AG04450 (cell line): Measurements from ENCODE around the gene STIM2. TPM values are rescaled to one million over a fixed set of nuclear protein-coding genes. Genes with fewer than 3 reads are reported as not detected.
"Not testable (repeated sequence)": the region's sequence is repeated elsewhere in the genome, so short reads cannot be mapped to it uniquely, and the experiment has no call there.

Experiments
- CTCF ChIA-PET: fragments of 300-600, 350-600 bp; formaldehyde crosslinking; extraction: SDS; loops from one replicate; lab custom pipeline; 2022; ENCODE audit warnings: antibody characterized with exemption, inconsistent platforms; lab: Charles Lee
- POLR2A ChIA-PET: fragments of 350-600 bp; formaldehyde crosslinking; extraction: SDS; loops from one replicate; lab custom pipeline; 2021; ENCODE audit warnings: antibody characterized with exemption, inconsistent platforms; lab: Yijun Ruan, JAX
- DNase-seq: peaks from one replicate; pipeline ENCODE4 v3.0.0-alpha.2; 2011; ENCODE audit warnings: low read depth, low spot score
- H3K27ac ChIP-seq: one replicate; pipeline ENCODE4 v1.5.1; 2012; ENCODE audit warnings: low read depth, low read length, control low read depth
- H3K27me3 ChIP-seq: one replicate; pipeline ENCODE4 v1.6.0; 2012; ENCODE audit warnings: low read length; ENCODE audit not compliant: control insufficient read depth, insufficient read depth
- H3K4me3 ChIP-seq: 2 replicates; pipeline ENCODE4 v1.5.1; 2011; ENCODE audit warnings: mild to moderate bottlenecking, low read depth, low read length, control low read depth
- H3K9me3 ChIP-seq: 2 replicates; pipeline ENCODE4 v1.5.1; 2012; ENCODE audit warnings: low read length; ENCODE audit not compliant: control insufficient read depth, insufficient read depth
- polyA plus RNA-seq: library from polyadenylated mRNA; depleted of rRNA; stranded (reverse); fragments of >200 nt; gene quantifications from 2 replicates; pipeline ENCODE4 v1.2.3, GENCODE V29; 2011
- TF ChIP-seq, protein P1 (sequence below): IDR thresholded peaks from 2 replicates; pipeline ENCODE4 v1.5.1; 2011; ENCODE audit warnings: low read depth, low read length, control low read depth, inconsistent platforms

STIM2 gene
- polyA plus RNA-seq, 1 experiment, result 26.8 TPM

DNA sequence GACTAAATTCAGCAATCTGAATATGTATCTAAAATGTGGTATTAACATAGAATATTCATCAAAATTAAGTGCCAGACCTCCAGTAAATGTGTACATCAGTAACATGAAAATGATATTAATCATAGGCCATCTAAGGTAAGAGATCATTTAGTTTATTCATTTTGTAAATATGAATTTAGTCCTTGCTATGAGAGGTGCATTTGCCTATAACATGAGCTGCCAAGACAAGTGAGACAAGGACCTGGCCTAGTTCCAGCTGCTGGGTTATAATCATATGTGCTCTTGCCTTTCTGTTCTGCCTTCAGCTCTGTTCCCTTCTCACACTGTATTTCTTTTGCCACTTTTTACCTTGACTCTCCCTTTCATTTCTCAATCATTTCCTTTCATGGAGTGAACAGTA lies 160.0 kb downstream of the STIM2 start:
- Histone ChIP-seq H3K27ac (no peak overlapping the region), H3K9me3 (no peaks in the 10 kb centered on the region), H3K4me3 (no peak overlapping the region), H3K27me3 (no peaks in the 10 kb centered on the region)
- DNase-seq, result no peak
- CTCF ChIA-PET, result interaction anchor here (2.4 kb wide), 1 partner anchor 28 kb away, joined by 7 read pairs; no protein-coding TSS in a partner anchor
- POLR2A ChIA-PET, result no interaction called here
- TF ChIP-seq, protein P1, sequence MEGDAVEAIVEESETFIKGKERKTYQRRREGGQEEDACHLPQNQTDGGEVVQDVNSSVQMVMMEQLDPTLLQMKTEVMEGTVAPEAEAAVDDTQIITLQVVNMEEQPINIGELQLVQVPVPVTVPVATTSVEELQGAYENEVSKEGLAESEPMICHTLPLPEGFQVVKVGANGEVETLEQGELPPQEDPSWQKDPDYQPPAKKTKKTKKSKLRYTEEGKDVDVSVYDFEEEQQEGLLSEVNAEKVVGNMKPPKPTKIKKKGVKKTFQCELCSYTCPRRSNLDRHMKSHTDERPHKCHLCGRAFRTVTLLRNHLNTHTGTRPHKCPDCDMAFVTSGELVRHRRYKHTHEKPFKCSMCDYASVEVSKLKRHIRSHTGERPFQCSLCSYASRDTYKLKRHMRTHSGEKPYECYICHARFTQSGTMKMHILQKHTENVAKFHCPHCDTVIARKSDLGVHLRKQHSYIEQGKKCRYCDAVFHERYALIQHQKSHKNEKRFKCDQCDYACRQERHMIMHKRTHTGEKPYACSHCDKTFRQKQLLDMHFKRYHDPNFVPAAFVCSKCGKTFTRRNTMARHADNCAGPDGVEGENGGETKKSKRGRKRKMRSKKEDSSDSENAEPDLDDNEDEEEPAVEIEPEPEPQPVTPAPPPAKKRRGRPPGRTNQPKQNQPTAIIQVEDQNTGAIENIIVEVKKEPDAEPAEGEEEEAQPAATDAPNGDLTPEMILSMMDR, result no peak

DNA sequence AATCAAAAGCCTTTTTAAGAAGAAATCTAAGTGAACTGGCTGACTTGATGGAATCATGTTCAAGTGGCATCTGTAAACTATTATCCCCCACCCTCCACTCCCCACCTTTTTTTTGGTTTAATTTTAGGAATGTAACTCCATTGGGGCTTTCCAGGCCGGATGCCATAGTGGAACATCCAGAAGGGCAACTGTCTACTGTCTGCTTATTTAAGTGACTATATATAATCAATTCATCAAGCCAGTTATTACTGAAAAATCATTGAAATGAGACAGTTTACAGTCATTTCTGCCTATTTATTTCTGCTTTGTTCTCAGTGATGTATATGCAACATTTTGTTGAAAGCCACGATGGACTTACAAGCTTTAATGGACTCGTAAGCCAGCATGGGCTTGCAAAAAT lies 162.3 kb downstream of the STIM2 start:
- Histone ChIP-seq H3K27me3 (no peaks in the 10 kb centered on the region), H3K27ac (no peak overlapping the region), H3K4me3 (no peak overlapping the region), H3K9me3 (no peaks in the 10 kb centered on the region)
- TF ChIP-seq, protein P1, result no peak
- DNase-seq, result no peak
- CTCF ChIA-PET, result interaction anchor here (0.6 kb wide), 1 partner anchor 25 kb away, joined by 4 read pairs; no protein-coding TSS in a partner anchor
- POLR2A ChIA-PET, result no interaction called here

DNA sequence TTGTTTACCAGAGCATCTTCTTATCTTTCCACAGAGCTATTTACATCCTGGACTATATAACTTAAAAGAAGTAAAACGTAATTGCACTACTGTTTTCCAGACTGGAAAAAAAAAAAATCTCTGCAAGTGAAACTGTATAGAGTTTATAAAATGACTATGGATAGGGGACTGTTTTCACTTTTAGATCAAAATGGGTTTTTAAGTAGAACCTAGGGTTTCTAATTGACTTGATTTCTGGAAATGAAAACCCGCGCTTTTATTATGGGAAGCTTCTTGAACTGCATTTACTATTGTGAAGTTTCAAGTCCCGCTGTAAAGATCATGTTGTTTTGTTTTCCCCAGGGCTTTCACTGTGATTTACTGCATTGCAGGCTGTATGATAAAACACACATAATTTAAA lies 162.7 kb downstream of the STIM2 start:
- POLR2A ChIA-PET, result no interaction called here
- CTCF ChIA-PET, result interaction anchor here (0.6 to 1.1 kb wide), 2 partner anchors 25 to 1034 kb away, joined by 3 to 4 read pairs; no protein-coding TSS in a partner anchor

DNA sequence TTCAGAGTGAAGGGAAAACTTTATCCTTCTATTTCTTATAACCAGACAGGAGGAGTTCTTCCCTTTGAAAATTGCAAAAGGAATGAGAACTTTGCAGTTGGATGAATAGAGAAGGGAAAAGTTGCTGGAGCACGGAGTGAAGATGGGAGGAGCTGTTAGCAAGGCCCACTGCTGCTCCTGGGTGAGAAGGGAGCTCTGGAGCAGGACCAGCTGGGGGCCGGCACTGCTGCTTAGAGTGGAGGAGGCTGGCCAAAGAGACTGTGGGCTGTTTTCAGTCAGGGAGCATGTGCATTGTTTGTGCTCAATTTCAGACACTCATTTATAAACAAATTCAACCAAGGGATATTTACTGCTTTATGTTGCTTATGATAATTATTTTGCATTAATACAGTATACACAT lies 164.2 kb downstream of the STIM2 start:
- Histone ChIP-seq H3K27me3 (no peaks in the 10 kb centered on the region), H3K27ac (no peak overlapping the region), H3K9me3 (no peaks in the 10 kb centered on the region), H3K4me3 (no peak overlapping the region)
- TF ChIP-seq, protein P1, result no peak
- ChIA-PET CTCF (interaction anchor here (0.8 to 1.1 kb wide), 2 partner anchors 23 to 1036 kb away, joined by 3 to 4 read pairs; no protein-coding TSS in a partner anchor), POLR2A (no interaction called here)
- no peak for DNase-seq

More for the DNA sequence above, 162.7 kb downstream of the STIM2 start:
- Histone ChIP-seq H3K9me3 (no peaks in the 10 kb centered on the region), H3K4me3 (no peak overlapping the region), H3K27ac (no peak overlapping the region), H3K27me3 (no peaks in the 10 kb centered on the region)
- TF ChIP-seq, protein P1, result no peak
- DNase-seq, result no peak

DNA sequence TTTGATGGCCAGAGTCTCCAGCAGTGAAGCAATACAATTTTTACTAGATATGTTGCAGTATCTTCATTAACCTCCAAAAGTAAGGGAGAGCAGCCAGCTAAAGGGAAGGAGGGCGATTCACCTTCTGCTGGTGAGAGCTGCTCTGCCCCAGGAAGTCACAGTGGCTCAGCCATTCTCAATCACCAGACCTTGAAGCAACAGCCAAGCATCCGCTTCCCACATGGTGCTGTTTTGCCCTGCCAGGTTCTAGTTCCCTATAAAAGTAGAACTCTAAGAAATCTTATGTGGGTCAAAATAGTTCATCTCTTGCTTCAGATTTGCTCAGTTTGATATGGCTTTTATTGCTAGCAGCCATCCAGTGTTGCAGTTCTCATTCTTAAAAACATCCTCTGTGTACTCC lies 166.8 kb downstream of the STIM2 start:
- POLR2A ChIA-PET, result no interaction called here
- H3K4me3 ChIP-seq, result no peak overlapping the region
- CTCF ChIA-PET, result no interaction called here
- no peak overlapping the region for H3K27ac ChIP-seq
- H3K27me3 ChIP-seq, result no peaks in the 10 kb centered on the region
- no peaks in the 10 kb centered on the region for H3K9me3 ChIP-seq
- DNase-seq, result no peak
- TF ChIP-seq, protein P1, result no peak

DNA sequence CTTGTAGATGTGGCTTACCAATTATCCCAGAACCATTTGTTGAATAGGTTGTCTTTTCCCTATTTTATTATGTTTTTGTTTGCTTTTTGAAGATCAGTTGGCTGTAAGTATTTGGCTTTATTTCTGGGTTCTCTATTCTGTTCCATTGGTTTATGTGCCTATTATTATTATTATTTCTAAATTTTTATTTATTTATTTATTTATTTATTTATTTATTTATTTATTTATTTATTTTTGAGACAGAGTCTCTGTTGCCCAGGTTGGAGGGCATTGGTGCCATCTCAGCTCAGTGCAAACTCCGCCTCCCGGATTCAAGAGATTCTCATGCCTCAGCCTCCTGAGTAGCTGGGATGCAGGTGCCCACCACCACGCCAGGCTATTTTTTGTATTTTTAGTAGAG lies 174.5 kb downstream of the STIM2 start:
- H3K4me3 ChIP-seq, H3K27me3 ChIP-seq, DNase-seq, H3K9me3 ChIP-seq, H3K27ac ChIP-seq, CTCF ChIA-PET, POLR2A ChIA-PET: not testable (repeated sequence)
